GM21360 (cell line): Measurements from ENCODE around the gene MATN3.
A peak's percentile ranks its signal among the peaks of the same experiment; 100 is the strongest.

Experiments
- ATAC-seq: cut with Tn5 transposase; IDR thresholded peaks from one replicate; pipeline ENCODE4 v1.9.1; 2021; ENCODE audit warnings: mild to moderate bottlenecking, moderate library complexity; ENCODE audit not compliant: unreplicated experiment

MATN3 gene

DNA sequence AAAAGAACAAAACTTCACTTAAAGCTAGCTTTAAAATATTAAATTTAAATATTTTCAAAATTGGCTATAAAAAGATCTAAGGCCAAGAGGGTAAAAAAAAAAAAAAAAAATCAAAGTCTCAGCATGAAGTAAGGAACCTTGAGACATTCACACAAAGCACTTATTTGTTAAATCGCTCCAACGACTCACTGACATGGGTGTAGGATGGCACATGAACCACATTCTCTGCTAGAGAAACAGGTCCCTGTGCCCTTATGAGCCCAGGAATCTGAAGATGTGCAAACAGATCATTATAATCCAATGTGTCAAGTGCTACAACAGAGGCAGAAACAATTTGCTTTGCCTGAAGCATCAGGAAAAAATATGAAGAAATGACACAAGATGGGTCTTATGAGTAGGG is 25.2 kb upstream of the MATN3 start:
- no peak for ATAC-seq

DNA sequence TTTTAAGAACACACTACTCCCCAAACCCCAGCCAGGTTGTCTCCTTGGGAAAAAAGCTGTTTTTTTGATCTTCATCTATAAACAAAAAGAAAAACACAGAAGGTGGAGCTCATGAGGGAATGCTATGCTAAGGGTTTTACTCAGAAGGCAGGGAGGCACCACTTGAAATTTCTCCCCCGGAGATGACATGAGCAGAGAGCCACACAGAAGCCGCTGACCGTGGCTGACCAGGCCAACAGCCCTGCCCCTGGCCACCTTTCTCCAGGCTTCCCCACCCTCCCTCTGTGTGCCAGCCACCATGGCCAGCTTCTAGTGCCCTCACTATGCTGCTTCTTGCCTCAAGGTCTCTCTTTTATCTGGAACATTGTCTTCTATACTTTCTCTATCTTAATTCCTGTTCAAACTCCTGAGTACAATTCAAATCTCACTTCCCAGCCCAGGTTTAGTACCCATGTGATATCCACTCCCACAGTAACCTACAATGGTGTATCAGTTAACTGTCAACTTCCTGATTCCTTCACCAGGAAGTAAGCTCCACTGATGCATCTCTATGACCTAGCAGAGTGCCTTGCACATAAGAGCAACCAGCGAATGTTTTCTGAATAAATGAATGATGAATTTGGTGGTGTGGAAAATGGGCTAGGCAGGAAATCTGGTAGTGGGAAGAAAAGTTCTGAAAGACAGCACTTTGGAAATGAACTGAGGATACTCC is 23.6 kb upstream of the MATN3 start:
- peak; percentile 67 for ATAC-seq

DNA sequence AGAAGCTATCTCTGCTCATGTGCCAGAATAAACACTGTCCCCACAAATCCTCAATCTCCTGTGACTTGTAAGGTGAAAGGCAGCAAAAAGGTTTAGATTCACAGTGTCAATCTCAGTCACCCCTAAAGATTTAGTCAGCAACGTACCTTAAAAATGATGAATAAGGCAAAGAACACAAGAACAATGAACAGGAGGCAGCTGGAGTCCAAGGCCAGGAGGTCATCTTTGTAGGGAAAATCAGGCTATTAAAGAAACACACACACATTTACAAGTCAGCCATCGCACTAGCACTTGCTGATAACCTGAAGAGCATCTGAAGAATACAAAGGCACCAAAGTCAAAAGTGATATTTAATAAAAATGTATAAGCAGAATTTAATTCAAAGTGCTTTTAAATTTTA is 22.4 kb upstream of the MATN3 start:
- ATAC-seq, result no peak

DNA sequence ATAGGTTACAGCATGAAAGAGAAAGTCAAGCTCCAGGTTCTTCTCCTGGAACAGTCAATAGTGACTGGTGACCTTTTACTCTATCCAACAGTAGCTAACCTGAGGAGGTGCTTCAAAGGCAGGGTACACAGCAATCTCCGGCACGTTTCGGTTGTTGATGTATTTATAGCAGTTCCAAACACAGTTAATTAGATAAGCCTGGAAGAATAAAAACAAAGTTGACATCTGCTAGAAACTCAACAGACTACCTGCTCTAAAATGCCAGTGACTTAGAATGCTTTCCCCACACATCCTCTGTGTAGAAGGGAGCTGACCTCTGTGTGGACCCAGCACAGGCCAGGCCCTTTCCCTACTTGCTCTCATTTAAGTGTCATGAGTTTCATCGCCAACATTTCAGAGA is 21.8 kb upstream of the MATN3 start:
- ATAC-seq, result no peak

DNA sequence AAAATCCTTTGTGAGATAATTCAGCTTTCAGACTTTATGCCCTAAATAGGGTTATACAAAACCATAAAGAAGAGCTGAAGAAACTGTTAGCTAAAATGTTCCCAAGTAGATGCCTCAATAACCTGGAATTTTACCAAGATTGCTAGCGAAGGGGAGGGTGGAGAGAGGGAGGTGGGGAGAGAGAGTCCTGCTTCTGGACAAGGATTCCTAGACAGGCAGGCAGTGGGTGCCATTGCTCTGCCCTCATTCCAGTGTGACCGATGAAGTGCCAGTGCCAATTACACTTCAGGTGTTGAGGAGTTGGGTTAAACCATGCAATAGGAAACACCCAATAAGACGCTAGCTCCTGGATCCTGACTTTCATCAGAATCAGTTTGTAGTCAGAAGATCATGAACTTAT is 20.9 kb upstream of the MATN3 start:
- no peak for ATAC-seq

DNA sequence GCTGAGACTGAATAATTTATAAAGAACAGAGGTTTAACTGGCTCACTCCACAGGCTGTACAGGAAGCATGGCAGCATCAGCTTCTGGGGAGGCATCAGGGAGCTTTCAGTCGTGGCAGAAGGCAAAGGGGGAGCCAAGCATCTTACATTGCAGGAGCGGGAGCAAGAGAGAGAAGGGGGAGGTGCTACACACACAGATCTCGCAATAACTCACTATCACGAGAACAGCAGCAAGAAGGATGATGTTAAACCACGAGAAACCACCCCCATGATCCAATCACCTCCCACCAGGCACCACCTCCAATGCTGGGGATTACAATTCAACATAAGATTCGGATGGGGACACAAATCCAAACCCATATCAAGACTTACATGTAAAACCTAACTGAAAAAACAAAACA is 17.8 kb upstream of the MATN3 start:
- ATAC-seq, result no peak

DNA sequence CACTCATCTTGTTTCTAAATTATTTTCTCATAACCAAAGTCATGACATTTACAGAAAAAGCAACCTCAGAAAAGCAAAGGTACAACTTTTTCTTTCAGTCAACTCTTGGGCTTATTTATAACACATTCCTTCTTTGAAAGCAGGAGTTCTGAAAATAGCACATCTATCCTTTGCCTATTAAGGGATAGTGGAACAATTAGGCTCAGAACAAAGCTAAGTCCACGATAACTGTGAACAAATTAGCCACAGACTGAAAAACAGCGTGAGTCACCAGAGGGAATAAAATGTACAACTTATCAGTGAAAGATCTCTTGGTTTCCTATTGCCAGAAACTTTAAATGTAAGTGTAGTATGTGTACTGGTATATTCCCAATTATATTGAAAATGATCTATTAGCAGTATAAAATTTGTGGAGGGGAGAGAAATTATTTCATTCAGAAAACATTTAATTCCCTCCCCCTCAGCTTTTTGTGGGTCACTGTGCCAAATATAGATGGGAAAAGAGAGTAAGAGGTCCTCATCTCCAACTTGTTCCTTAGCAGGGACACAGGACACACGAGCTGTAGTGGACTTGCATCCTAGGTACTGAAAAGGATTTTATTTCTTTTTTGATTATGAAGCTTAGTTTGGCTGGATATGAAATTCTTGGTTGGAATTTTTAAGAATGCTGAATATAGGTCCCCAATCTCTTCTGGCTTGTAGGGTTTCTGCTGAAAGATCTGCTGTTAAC is 15.4 kb upstream of the MATN3 start:
- no peak for ATAC-seq

DNA sequence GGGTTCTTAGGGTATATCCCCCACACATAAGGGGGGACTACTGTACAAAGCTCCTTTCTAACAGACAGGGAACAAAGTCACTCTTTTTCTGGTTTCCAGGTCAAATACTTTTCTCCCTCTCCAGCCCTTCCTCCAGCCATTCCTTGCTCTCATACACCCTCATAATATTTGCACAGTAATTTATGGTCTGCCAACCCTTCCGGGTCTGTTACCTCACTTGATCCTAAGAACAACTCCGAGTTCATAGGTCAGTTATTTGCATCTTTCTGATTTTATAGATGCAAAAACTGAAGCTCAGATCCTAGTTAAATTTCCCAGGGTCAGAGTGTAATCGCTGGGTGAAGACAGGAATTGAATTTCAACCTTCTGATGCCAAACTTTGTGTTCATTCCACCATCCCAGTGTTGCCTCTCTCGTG is 14.8 kb upstream of the MATN3 start:
- ATAC-seq, result no peak

DNA sequence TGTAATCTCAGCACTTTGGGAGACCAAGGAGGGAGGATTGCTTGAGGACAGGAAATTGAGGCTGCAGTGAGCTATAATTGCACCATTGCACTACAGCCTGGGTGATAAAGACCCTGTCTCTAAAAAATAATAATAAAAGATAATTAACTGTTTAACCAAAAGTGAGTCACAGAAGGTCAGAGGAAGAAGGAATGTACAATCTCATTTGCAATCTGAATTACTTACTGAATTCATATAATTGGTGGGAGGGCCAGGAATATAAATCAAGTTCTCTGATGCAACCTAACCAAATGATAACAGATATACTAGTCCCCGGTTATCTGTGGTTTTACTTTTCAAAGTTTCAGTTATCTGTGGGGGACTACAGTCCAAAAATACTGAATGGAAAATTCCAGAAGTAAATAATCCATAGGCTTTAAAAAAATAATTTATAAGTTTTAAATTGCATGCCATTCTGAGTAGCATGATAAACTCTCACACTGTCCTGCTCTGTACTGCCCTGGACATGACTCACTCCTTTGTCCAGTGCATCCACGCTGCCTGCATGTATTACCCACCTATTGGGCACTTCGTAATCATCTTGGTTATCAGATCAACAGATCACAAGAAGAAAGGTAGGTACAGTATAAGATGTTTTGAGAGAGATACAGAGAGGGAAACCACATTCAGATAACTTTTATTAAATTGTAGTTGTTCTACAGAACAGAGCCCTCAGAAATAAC is 12.8 kb upstream of the MATN3 start:
- no peak for ATAC-seq

DNA sequence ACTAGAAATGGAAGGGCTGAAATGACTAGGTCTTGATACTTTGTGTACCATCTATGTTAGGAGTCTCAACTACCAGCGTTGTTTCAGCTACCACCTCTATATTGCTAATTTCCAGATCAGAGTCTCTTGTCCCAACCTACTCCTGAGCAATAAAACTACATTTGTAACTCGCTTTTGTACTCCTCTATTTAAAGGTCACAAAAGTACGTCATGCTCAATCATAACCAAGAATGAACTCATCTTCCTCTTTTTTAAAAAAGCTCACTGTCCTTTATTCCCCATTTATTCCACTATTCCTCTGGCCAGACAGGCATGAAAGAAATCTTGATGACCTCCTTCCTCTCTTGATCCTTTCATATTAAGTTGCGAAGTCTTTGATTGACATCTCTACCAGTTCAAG is 11.2 kb upstream of the MATN3 start:
- ATAC-seq, result no peak

DNA sequence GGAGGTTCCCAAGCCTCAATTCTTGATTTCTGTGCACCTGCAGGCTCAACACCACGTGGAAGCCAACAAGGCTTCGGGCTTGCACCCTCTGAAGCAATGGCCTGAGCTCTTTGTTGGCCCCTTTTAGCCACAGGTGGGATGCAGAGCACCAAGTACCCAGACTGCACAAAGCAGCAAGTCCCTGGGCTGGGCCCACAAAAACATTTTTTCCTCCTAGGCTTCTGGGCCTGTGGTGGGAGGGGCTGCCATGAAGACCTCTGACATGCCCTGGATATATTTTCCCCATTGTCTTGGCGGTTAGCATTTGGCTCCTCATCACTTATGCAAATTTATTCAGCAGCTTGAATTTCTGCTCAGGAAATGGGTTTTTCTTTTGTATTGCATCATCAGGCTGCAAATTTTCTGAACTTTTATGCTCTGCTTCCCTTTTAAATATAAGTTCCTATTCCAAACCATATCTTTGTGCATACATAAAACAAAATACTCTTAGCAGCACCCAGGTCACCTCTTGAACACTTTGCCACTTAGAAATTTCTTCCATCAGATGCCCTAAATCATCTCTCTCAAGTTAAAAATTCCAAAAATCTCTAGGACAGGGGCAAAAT is 9.0 kb upstream of the MATN3 start:
- no peak for ATAC-seq

DNA sequence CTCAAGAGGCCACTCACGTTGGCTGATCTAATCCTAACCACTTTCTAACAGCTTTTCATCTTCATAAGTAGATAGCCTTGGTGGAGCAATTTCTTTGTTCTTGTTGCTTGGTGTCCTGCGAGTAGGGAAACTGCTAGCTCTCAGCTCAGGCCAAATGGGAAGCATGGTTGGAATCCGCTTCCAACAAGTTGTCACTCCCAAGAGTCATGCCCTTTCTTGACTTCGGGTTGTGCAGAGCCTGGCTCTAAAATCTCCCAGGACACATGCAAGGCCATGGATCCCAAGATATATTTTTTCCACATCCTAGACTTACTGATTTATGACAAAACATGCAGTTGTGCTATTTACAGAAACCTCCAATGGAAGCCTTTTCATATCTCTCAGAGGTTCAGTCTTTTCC is 7.3 kb upstream of the MATN3 start:
- no peak for ATAC-seq

DNA sequence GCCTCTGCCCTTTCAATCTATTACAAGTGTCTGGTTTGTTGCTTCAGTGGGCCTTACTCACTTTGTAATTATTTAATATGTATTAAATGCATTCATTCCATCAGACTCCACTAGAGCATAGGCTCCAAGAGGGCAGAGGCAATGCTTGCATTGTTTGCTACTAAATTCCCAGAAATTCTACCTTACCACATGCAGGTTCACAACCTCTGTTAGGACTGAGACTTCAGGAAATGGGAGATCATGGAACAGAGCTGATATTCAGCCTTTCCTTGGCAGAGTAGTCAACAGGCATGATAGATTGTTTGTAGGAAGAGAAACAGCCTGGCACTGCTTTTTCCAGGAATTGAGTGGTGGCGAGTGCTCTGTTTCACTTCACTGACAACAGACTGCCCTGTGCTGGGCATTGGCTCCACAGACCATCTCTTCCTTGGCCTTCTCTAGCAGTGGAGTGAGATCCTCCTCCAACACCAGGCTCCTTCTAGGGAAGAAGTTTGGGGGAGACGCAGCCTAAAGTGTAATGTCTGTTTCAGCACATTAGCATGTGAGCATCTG is 6.2 kb upstream of the MATN3 start:
- no peak for ATAC-seq

DNA sequence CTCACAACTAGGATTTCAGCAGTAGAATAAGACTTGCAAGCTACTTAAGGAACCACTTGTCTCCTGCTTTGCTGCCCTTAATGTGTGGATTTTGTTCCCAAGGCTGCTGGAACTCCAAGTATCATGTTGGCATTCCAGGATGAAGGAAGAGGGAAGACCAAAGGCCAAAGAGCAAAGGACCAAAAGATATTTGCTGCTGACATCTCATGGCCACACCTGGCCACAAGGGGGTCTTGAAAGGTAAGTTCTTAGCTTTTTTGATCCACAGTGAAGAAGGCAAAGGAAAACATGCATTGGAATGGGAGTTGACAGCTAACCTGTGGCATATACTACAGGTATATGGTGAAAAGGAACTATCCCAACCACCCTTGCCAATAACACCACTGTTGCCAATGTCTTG is 3.9 kb upstream of the MATN3 start:
- ATAC-seq, result no peak

DNA sequence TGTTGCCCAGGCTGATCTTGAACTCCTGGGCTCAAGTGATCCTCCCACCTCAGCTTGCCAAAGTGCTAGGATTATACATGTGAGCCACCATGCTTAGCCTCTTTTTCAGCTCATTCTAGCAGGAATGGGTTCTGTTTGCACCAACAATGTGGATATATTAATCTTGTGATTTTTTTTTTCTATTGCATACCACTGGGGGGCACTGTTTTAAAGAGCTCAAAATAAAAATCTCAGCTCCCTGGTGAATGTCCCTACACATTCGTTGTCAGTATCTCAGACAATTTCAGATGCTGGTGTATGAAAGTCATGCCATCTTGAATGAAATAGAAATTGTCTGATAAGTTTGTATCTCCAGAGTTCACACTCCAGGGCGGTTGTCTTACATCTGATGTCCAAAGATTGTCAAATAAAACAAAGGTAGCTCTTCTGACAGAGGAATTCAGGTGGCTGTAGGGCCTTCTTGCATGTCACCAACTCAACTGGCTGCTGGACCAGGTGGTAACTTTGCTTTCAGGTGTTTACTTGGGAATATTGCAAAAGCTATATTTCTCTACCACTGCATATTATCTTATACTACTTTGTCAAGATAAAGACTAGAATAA is 3.1 kb upstream of the MATN3 start:
- no peak for ATAC-seq

DNA sequence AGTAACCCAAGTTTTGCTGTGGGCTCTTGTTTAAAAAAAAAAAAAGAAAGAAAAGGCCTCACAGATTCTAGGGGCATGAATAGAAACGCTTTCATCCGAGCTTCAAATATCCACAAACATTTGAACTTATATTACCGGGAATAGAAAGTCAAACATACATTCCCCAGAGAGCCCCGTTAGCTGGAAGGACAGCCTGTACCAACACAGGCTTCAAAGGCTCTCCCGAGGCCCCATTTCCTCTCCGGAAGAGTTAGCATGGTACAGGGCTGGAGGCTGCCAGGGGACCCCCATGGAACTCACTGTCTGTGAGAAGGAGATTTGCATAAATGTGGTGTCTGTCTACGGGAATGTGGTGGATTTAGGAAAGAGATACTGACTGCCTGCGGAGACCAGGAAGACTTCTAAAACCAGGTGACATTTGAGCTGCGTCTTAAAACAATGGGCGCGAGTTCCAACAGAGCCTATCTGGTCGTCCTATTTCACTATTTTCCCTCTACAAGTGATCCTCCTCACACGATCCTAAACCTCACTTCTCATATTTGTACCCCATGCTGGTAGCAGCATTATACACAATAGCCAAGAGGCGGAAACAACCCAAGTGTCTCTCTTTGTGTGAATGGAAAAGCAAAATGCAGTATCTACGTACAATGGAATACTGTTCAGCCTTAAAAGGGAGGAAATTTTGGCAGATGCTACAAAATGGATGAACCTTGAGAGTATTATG is 820 bp upstream of the MATN3 start:
- ATAC-seq, result no peak

DNA sequence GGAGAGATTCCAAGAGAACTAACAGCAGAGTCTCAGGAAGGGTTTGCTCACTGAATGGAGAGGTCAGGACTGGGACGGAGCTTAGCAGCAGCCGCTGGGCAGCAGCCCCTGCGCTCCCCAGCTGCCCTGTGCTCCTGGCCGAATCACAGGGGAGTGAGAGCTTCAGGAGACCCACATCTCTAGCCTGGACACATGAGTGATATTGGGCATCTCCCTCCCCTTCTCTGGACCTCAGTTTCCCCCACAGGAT is 511 bp downstream of the MATN3 start:
- ATAC-seq, result no peak

DNA sequence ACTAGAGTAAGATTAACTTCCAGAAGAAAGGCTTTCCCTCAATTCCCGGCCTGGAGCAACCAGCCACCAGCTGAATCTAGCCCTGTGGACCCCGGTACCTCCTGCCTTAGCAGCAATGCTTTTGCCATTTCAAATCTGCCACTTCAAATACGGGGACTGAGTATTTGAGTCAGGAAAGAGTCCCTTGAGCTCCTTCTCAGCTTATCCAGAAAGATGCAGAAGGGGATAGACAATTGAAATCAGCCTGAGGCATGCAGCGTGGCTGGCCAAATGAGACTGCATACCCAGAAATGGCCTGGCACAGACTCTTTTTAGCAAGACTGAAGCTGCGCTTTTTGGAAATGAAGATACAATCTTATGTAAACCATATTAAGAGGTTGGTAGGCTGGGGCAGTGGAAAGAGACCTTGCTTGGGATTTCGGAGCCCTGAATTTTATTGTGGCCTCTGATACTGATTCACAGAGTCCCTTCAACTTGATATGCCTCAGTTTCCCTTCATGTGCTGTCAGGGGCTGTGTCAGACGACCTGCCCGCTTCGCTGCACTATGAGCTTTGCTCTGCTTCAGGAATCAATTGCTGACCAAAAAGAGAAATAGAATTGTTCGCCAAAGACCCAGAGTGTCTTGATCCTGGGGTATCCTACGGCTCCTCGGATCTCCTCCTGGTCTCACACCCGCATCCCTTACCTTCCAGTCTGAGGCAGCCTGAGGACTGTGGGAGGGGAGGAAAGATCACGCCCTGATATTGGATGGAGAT is 1.0 kb downstream of the MATN3 start:
- no peak for ATAC-seq

DNA sequence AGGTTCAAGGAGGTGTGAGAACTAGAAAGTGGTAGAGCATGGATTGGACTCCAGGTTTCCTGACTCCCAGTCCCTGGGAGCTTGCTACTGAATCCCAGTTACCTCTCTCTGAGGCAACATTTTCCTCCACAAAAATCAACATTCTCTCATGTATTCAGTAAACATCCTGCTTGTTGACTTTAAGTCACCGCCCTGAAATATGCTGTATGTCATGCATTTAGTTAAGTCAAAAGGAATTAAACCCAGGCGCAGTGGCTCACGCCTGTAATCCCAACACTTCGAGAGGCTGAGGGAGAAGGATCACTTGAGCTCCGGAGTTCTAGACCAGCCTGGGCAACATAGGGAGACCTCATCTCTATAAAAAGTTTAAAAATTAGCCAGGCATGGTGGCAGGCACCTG is 3.8 kb downstream of the MATN3 start:
- ATAC-seq, result no peak

DNA sequence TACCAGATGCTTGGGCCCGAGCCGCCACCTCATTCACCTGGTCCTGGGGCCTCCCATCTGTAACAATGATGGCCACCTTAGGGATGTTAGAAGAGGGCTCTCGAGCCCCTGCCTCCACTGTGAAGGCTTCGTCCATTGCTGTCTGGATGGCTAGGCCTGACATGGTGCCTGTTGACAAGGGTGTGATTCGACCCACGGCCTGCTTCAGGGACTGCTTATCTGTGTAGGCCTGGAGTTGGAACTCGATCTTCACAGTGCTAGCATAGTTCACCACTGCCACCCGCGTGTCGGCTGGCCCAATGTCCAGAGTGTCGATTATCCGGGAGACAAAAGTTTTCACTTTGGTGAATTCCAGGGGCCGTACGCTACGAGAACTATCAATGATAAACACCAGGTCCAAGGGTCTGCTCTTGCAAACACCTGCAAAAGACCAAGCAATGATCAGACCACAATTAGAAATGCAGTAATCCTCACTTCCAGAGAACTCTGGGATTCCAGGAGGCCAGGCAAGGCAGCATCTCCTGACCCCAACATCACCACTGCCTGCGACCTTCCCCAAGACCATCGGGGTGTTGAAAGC is 6.5 kb downstream of the MATN3 start:
- ATAC-seq, result no peak
